GM19328 (cell line): Measurements from ENCODE around the gene AMBP.
A peak's percentile ranks its signal among the peaks of the same experiment; 100 is the strongest.
"Not testable (repeated sequence)": the region's sequence is repeated elsewhere in the genome, so short reads cannot be mapped to it uniquely, and the experiment has no call there.

ENCODE experiments used
- ATAC-seq: cut with Tn5 transposase; IDR thresholded peaks from one replicate; pipeline ENCODE4 v1.9.1; 2021; ENCODE audit warnings: mild to moderate bottlenecking, moderate library complexity; ENCODE audit not compliant: unreplicated experiment

Gene AMBP

GRCh38 chr9:114092336-114092735, 14.2 kb upstream of the AMBP start:
- ATAC-seq, result no peak

GRCh38 chr9:114091711-114092110, 13.6 kb upstream of the AMBP start:
- no peak for ATAC-seq

DNA sequence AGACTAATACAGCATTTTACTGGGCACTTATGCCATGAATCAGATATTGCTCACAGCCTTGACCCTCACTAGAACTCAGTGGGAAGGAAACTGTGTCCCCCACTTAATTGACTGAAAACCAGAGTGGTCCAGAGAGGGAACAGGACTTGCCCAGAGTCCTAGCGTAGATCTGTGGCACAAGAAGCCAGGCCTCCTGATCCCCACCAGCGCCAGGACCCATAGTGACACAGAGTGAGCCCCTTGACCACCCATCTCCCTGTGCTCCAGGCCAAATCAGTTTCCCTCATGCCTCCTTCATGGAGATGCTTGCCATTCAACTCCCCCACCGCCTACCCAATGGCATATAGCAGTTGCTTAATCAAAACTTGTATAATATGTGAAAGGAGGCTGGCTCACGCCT, 12.7 kb upstream of the AMBP start:
- ATAC-seq, result no peak

- ATAC-seq, result no peak
Measured at GRCh38 chr9:114089206-114089840, 11.2 kb upstream of the AMBP start.

GRCh38 chr9:114088571-114089170, 10.6 kb upstream of the AMBP start:
- ATAC-seq, result no peak

DNA sequence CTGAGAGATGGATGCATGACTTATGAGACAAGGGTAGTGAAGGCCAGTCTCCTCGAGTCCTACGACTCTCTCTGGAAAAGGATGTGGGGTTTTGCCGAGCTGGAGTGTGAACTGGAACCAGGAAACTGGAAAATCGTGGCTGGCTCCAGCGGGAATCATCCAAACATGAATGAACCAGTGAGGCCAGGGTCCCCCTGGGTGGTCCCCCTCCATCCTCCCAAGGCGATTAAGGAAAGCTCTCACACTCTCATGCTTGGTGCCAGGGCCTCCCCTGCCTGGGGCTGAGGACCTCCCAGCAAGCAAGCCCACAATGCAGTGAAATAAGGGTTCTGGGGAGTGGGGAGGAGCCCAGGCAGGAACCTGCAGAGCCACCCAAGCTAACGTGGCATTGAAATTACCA, 9.6 kb upstream of the AMBP start:
- ATAC-seq, result no peak

GRCh38 chr9:114086607-114087006, 8.5 kb upstream of the AMBP start:
- ATAC-seq, result no peak

DNA sequence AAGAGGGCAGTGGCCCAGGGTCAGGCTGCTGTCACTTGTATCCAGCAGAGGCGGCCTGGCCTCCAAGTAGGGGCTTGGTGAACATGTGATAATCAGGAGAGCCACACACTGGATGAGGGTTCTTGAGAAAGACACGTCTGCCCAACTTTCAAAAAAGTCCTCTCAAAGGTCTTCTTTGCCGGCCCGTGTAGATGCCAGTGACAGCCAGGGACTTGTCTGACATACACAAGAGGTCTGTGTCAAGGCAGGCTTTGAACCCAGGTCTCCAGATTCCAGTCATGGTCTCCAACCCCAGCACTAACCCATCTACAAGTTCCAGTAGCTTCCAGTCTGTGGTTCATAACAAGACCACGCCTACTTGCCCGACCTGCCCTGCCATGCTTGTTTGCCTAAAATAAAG, 7.9 kb upstream of the AMBP start:
- ATAC-seq, result no peak

- ATAC-seq, result no peak
Measured at GRCh38 chr9:114085387-114085789, 7.3 kb upstream of the AMBP start.

GRCh38 chr9:114084282-114085073, 6.4 kb upstream of the AMBP start:
- ATAC-seq, result no peak

- no peak for ATAC-seq
Measured at GRCh38 chr9:114083666-114084065, 5.6 kb upstream of the AMBP start.

DNA sequence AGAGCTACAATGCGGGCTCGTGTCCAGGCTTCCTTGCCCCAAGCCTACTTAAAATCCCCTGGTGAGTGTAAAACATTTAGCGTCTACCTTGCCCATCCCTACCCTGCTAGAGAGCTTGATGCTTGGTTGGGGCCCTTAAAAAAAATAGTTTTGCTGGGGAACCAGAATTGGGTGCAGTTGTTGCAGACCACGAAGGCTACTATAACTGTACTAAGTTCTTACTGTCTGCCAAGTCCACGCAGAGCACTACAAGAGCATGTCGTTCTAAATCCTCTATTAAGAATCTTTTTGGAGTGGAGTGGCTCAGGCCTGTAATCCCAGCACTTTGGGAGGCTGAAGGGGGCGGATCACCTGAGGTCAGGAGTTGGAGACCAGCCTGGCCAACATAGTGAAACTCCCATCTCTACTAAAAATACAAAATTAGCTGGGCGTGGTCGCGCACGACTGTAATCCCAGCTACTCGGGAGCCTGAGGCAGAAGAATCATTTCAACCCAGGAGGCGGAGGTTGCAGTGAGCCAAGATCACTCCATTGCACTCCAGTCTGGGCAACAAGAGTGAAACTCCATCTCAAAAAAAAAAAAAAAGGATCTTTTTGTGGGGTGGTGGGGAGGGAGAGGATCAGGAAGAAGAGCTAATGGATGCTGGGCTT, 4.8 kb upstream of the AMBP start:
- ATAC-seq, result not testable (repeated sequence)

- peak; percentile 69 for ATAC-seq
Measured at GRCh38 chr9:114082017-114082762, 4.1 kb upstream of the AMBP start.

DNA sequence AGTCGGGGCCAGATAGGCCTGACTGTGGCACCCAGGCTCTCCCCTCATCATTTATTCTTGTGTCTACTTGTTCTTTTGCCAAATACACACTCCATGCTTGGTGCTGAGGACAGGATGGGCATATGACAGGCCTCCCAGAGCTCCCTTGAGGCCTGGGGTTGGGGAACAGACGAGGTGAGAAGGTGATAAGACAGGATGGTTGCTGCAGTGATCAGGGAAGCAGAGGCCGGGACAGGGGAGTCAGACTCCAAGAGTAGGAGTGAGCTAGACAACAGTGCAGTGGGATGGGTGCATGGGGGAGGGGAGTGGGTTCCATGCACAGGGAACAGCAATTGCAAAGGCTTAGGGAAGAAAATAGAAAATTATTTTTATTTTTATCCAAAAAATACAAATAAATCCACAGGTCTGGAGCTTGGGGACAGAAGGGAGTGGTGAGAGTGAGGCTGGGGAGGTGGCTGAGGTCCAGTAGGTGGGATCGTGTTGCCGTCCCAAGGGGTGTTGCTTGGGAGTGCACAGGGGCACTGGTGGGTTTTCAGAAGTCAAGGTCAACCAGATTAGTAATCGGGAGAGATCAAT, 3.4 kb upstream of the AMBP start:
- ATAC-seq, result no peak

DNA sequence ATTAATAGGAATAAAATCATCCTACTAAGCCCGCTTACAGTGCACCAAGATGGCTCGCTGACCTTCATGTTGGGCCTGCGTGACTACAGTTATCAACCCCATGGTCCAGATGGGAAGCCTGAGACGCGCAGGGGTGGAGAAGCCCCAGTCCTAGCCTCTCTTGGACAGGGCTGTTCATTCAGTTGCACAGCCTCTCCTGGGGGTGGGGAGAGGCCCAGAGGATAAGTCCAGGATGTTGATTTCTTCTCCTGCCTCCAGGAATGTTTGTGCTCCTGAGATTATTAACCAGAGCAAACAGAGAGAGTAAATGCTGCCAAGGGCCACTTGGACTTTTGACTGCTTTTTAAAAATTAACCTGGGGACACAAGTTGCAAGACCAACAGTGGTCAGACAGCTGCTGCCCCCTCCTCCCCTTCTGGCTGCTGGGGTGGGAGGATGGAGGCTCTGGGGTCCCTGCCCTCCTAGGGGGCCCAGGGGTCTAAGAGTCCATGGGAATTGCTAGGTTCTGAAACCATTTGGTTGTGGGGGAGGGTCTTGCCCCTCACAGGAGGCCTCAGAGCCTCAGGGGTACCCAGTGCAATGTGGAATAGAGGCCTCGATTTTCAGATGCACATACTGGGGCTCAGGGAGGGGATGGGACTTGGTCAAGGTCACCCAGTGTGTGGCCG, 2.8 kb upstream of the AMBP start:
- no peak for ATAC-seq

GRCh38 chr9:114080195-114080772, 2.2 kb upstream of the AMBP start:
- ATAC-seq, result no peak

DNA sequence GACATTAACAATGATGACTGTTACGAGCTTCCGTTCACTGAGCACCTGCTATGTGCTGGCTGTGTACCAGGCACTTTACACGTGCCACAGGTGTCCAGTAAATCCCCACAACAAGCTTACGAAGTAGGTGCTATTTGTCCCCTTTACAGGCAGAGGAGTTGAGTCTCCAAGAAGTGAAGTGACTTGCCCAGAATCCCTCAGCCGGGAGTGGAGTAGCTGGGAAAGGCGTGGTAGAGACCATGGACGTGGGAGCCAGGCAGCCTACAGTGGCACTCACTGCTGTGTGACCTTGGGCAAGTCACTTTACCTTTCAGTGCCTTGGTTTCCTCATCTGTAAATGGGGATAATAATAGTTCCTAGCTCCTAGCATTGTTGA, 669 bp upstream of the AMBP start:
- no peak for ATAC-seq

DNA sequence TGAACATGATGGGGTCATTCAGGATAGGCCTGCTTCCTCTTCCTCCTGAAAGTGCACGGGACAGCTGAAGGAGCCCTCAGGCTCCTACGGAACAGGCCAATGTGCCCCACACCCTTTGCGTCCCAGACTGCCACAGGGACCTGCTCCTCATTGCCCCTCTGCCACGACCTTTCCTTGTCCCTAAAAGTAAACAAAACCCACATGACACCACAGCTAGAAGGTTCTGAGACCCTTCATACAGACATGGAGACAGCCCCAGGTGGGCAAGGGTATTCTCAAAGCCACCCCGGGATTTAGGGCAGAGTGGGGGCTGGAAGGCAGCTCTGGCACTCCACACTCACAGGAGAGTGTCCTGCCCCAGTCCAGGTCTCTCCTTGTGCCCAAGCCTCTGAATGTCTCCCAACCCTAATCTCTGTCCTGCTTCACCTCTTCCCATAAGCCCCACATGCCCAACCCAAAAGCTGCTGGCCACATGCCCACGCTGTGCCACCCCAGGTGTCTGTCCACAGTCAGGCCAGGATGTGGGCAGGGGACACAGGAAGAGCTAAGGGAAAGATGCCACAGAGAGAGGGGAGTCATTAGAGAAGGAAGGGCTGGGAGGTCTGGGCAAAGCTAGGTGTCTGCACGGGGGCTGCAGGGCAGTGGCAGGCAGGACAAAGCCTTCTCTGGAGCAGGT, 800 bp downstream of the AMBP start:
- ATAC-seq, result no peak
